ENCODE measurements around the gene PDE10A.

Gene PDE10A

GRCh38 chr6:165636402-165637048 is 26.5 kb downstream of the PDE10A start:
- TF ChIP-seq SPI1 (IDR thresholded peaks at IDR 0.05; ENCODE audit: borderline replicate concordance, low read depth) (no peak), CTCF (IDR thresholded peaks at IDR 0.05; ENCODE audit: insufficient read depth, low read length) (no peak)
- no peak overlapping the region for H3K27ac ChIP-seq (replicated peaks)
- peaks cover 2% of the 10 kb centered on the region for H3K27me3 ChIP-seq (ENCODE audit: insufficient read depth, poor library complexity, severe bottlenecking)
- DNase-seq (ENCODE audit: low read depth in 1 of 2, low spot score in 1 of 2), result no peak
- H3K4me3 ChIP-seq (replicated peaks; ENCODE audit: insufficient read depth, low read length), result no peak overlapping the region

- TF ChIP-seq POLR2AphosphoS5 (IDR thresholded peaks at IDR 0.05; ENCODE audit: low read depth) (no peak), CTCF (IDR thresholded peaks at IDR 0.05; ENCODE audit: insufficient read depth, low read length) (no peak), SPI1 (IDR thresholded peaks at IDR 0.05; ENCODE audit: borderline replicate concordance, low read depth) (no peak), REST (IDR thresholded peaks at IDR 0.05; ENCODE audit: insufficient replicate concordance, low read depth) (no peak), GABPA (IDR thresholded peaks at IDR 0.05; ENCODE audit: low read depth) (no peak)
- Histone ChIP-seq H3K27me3 (ENCODE audit: insufficient read depth, poor library complexity, severe bottlenecking) (peaks cover 2% of the 10 kb centered on the region), H3K4me3 (replicated peaks; ENCODE audit: insufficient read depth, low read length) (no peak overlapping the region), H3K27ac (replicated peaks) (no peak overlapping the region)
- DNase-seq (ENCODE audit: low read depth in 1 of 2, low spot score in 1 of 2), result no peak
These were observed 27.1 kb downstream of the PDE10A start for GRCh38 chr6:165635965-165636364.

GRCh38 chr6:165634101-165634880 is 28.8 kb downstream of the PDE10A start:
- TF ChIP-seq GABPA (IDR thresholded peaks at IDR 0.05; ENCODE audit: low read depth) (no peak), POLR2AphosphoS5 (IDR thresholded peaks at IDR 0.05; ENCODE audit: low read depth) (no peak), REST (IDR thresholded peaks at IDR 0.05; ENCODE audit: insufficient replicate concordance, low read depth) (no peak), SPI1 (IDR thresholded peaks at IDR 0.05; ENCODE audit: borderline replicate concordance, low read depth) (no peak), CTCF (IDR thresholded peaks at IDR 0.05; ENCODE audit: insufficient read depth, low read length) (no peak)
- DNase-seq (ENCODE audit: low read depth in 1 of 2, low spot score in 1 of 2), result no peak
- Histone ChIP-seq H3K27me3 (ENCODE audit: insufficient read depth, poor library complexity, severe bottlenecking) (peaks cover 4% of the 10 kb centered on the region), H3K27ac (replicated peaks) (no peak overlapping the region), H3K4me3 (replicated peaks; ENCODE audit: insufficient read depth, low read length) (no peak overlapping the region)

Measured in HL-60 (cell line).